ENCODE data around the gene TNIK. TPM values are rescaled to one million over a fixed set of nuclear protein-coding genes. Genes with fewer than 3 reads are reported as not detected.

The TNIK gene
- total RNA-seq, 1 donor from 2014 or later = 9.3 TPM

DNA sequence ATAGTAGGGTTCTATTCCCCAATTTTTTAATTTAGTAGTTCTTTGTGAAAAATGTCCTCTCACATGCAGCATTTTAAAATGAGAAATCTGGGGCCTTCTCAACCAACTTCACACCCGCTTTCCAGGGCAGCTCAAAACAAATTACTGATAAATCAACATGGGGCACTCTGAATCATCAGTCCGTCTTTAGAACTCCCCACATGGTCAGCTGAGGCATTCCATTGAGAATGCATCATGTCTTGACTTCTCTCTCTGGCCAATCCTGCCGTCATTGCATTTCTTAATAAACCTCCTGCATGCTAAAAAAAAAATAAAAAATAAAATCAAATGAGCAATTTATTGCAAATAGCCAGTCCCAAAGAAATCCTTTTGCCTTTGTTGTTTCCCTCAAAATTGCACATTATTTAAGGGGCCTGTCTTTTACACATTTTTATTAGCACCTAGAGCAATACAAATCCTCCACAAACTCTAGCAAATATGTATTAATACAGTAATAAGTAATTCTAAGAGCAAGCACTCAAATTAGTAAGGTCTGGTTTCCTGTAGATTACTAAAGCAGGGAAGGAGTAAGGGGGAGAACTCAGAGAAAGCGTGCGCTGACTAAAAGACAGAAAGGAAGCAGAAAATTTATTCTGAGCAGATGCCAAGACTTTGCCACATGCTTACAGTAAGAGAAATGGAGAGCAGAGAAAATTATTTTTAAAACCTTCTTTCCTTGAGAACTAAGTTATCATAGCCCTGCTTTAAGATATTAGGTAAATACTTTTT lies 175.7 kb downstream of the TNIK start:
- Mint-ChIP-seq H3K4me3 (no peak overlapping the region), H3K4me1 (peaks cover 17% of the 10 kb centered on the region), H3K36me3 (no peaks in the 10 kb centered on the region), H3K27me3 (ENCODE audit: low read depth) (no peaks in the 10 kb centered on the region), H3K27ac (peak overlapping the region; percentile 68), H3K9me3 (no peaks in the 10 kb centered on the region)
- DNase-seq (ENCODE audit: low spot score in 2 of 2, unreplicated experiment in 2 of 2) = no peak
- no peak for TF ChIP-seq CTCF (IDR thresholded peaks at IDR 0.05; ENCODE audit: unreplicated experiment)

DNA sequence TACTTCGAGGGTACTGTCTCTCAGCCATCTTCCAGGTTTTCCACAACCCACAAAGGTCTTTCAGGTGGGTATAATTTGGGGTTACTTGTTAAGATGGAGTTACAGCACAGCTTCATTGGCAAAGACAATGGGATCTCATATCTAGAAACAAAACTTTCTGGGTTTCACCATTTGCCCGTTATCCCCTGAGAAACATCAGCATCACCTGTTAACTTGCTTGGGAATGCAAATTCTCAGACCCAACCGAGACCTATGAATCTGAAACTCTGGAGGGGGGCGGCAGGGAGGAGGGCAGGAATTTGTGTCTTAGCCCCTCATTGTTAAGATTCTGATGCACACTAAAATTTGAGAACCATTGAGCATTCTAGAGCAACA lies 176.4 kb downstream of the TNIK start:
- no peaks in the 10 kb centered on the region for H3K9me3 Mint-ChIP-seq
- TF ChIP-seq CTCF (IDR thresholded peaks at IDR 0.05; ENCODE audit: unreplicated experiment) = no peak
- no peaks in the 10 kb centered on the region for H3K27me3 Mint-ChIP-seq (ENCODE audit: low read depth)
- H3K36me3 Mint-ChIP-seq = no peaks in the 10 kb centered on the region
- peak overlapping the region; percentile 28 for H3K27ac Mint-ChIP-seq
- DNase-seq (ENCODE audit: low spot score in 2 of 2, unreplicated experiment in 2 of 2) = no peak
- peaks cover 17% of the 10 kb centered on the region for H3K4me1 Mint-ChIP-seq
- no peak overlapping the region for H3K4me3 Mint-ChIP-seq

DNA sequence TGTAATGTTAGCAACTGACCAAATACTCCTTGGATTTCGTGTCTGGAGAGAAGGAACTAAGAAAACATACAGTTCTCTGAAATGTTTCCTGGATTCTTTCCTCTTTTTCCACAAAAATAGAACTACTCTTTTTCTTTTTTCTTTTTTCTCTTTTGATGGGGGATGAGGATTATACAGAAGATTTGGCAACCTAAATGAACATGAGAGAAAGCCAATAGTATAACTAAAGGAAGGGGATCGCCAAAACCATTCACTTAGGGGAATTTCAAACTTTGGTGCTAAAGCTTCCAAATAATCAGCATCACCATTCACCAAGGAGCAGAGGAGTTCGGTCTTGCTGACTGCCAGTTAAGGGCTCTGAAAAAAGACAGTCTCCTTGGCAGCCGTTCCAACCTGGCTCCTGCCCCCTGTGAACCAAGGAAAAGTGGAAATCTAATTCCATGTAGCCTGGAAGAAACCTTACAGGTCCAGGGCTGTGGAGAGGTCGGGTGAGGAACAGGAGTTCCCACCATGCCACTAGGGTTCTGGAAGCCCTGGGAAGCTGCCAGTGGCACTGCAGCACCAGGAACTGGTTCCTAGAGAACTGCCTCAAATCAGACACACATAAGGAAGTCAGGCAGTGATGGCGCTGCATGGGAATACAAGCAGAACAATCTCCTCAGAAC lies 176.9 kb downstream of the TNIK start:
- Mint-ChIP-seq H3K27me3 (ENCODE audit: low read depth) (no peaks in the 10 kb centered on the region), H3K4me1 (peaks cover 17% of the 10 kb centered on the region), H3K27ac (peak overlapping the region; percentile 39)

GRCh38 chr3:171282041-171282440 lies 178.2 kb downstream of the TNIK start:
- Mint-ChIP-seq H3K27ac (no peak overlapping the region), H3K36me3 (no peaks in the 10 kb centered on the region), H3K27me3 (ENCODE audit: low read depth) (no peaks in the 10 kb centered on the region), H3K9me3 (no peaks in the 10 kb centered on the region), H3K4me1 (peaks cover 17% of the 10 kb centered on the region), H3K4me3 (no peak overlapping the region)
- no peak for TF ChIP-seq CTCF (IDR thresholded peaks at IDR 0.05; ENCODE audit: unreplicated experiment)
- no peak for DNase-seq (ENCODE audit: low spot score in 2 of 2, unreplicated experiment in 2 of 2)

More for the DNA sequence above, 176.9 kb downstream of the TNIK start:
- no peak overlapping the region for H3K4me3 Mint-ChIP-seq
- no peak for TF ChIP-seq CTCF (IDR thresholded peaks at IDR 0.05; ENCODE audit: unreplicated experiment)
- H3K9me3 Mint-ChIP-seq = no peaks in the 10 kb centered on the region
- DNase-seq (ENCODE audit: low spot score in 2 of 2, unreplicated experiment in 2 of 2) = no peak
- H3K36me3 Mint-ChIP-seq = no peaks in the 10 kb centered on the region

DNA sequence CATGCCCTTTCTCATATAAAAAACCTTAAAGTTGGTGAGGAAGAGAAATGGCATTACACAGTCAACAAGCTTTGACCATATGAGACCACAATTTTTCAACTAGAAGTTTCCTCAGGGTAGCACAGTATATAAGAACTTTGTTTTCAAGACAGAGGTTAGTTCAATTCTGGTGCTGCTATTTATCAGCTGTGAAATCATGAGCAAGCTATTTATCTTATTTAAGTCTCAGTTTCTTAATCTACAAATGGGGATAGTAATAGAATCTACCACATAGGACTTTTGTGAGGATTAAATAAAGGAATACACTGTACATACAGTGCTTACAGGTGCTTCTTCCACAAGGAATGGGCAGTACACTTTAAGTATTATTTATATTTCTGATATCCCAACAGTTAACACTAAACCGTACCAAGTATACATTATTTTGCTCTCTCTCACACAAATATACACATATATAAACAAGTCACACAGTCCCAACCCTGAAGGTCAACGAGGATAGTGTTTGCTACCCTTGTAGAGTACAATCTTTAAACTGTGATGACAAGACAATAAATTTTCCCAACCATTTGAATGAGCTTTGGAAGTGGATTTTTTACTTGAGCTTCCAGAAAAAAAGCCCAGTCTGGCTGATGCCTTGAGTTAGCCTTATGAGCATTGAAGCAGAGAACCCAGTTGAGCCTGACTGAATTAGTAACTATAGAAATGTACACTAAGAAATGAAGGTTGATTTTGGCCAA lies 178.8 kb downstream of the TNIK start:
- no peaks in the 10 kb centered on the region for H3K36me3 Mint-ChIP-seq
- H3K27me3 Mint-ChIP-seq (ENCODE audit: low read depth) = no peaks in the 10 kb centered on the region
- H3K27ac Mint-ChIP-seq = no peak overlapping the region
- no peaks in the 10 kb centered on the region for H3K9me3 Mint-ChIP-seq
- DNase-seq (ENCODE audit: low spot score in 2 of 2, unreplicated experiment in 2 of 2) = no peak
- no peak for TF ChIP-seq CTCF (IDR thresholded peaks at IDR 0.05; ENCODE audit: unreplicated experiment)
- H3K4me3 Mint-ChIP-seq = no peak overlapping the region
- H3K4me1 Mint-ChIP-seq = peaks cover 17% of the 10 kb centered on the region

Measured in mesothelial cell of epicardium (in vitro differentiated cells).